Adrenal gland (tissue), 19 donors: ENCODE results near the gene TNFSF18. TPM values are rescaled to one million over a fixed set of nuclear protein-coding genes. Genes with fewer than 3 reads are reported as not detected.

Experiments used
- DNase-seq, 7 donors: peaks; one replicate each; pipeline ENCODE4 v3.0.0-alpha.2; 2019 to 2020
- H3K27ac ChIP-seq, 5 donors: fragments of 200-600 bp; sonication (generic) in 4 of 5; 1 replicate in 3 of 5; 2 replicates in 2 of 5; pipeline versions ENCODE4 v1.5.1 to v1.8.0; 2016 to 2020; ENCODE audit warnings: mild to moderate bottlenecking in 1 of 5
- H3K27me3 ChIP-seq: fragments of 200-600 bp; 2 replicates; pipeline ENCODE4 v1.8.0; 2021
- H3K36me3 ChIP-seq, 2 donors: fragments of 200-600 bp; replicated peaks in 1 of 2; 1 replicate in 1 of 2; 2 replicates in 1 of 2; pipeline versions ENCODE4 v1.5.1 to v1.8.0; 2018 to 2022
- H3K4me1 ChIP-seq, 2 donors: fragments of 200-600 bp; replicated peaks in 1 of 2; 1 replicate in 1 of 2; 2 replicates in 1 of 2; pipeline versions ENCODE4 v1.5.1 to v1.8.0; 2018 to 2021
- H3K4me3 ChIP-seq, 4 donors: fragments of 200-600 bp; sonication (generic) in 3 of 4; one replicate each; pipeline ENCODE4 v1.5.1; 2016 to 2018
- H3K9me3 ChIP-seq, 3 donors: fragments of 200-600 bp; sonication (generic) in 1 of 3; replicated peaks in 1 of 3; 1 replicate in 2 of 3; 2 replicates in 1 of 3; pipeline versions ENCODE4 v1.5.1 to v1.8.0; 2016 to 2021
- POLR2A ChIP-seq, 2 donors: fragments of 450-650 bp; IDR thresholded peaks; one replicate each; pipeline ENCODE4 v1.6.1; 2017; ENCODE audit warnings: antibody characterized with exemption in 2 of 2, mild to moderate bottlenecking in 2 of 2, moderate library complexity in 1 of 2
- WGBS, 4 donors: extraction: QIAGEN DNeasy Blood & Tissue Kit in 2 of 4; methylation state at CpG; one replicate each; pipeline versions ENCODE4 v1.1.5 to v1.1.7; 2013 to 2017; 5-methylcytosine and 5-hydroxymethylcytosine counted together
- intact Hi-C, 2 donors: fragments of 100-400 bp; cut with DNase I; formaldehyde crosslinking; loops; one replicate each; pipeline versions ENCODE4 v1.14.1 to v1.15.0; 2022 to 2023
- long read RNA-seq, 10 donors: library from polyadenylated mRNA in 3 of 10; unstranded in 2 of 10; stranded (forward) in 1 of 10; transcript quantifications; one replicate each; pipeline ENCODE4 v2.0.0 and lab custom pipeline, GENCODE V29; 2021 to 2026
- polyA plus RNA-seq, 3 donors: library from polyadenylated mRNA; stranded (reverse); fragments of 200-250 nt in 2 of 3; fragments of 350-450 nt in 1 of 3; fragmentation: Illumina TruSeq in 1 of 3; extraction: RNeasy Lipid Tissue Mini Kit (QIAGEN cat#74804) in 1 of 3; gene quantifications; one replicate each; pipeline ENCODE4 v1.2.3, GENCODE V29; 2013 to 2014
- total RNA-seq, 9 donors: library from RNA; depleted of rRNA in 4 of 9; stranded (reverse); fragments of >200 nt in 4 of 9; fragments of 120-200 nt in 1 of 9; fragmentation: NEBNext Ultra II Directional in 1 of 9; extraction: Animal tissue kit (Norgen Biotek cat#: 25700) in 1 of 9; gene quantifications; one replicate each; pipeline versions ENCODE4 v1.1.0 to v1.2.4, GENCODE V29; 2013 to 2023
- TF ChIP-seq, protein P1 (sequence below), 6 experiments: fragments of 450-650 bp in 4 of 6; fragments of 200-600 bp in 2 of 6; sonication (generic) in 1 of 6; IDR thresholded peaks; 1 replicate in 5 of 6; 2 replicates in 1 of 6; pipeline versions ENCODE4 v1.5.1 to v1.8.0; 2016 to 2021; ENCODE audit warnings: antibody characterized with exemption in 6 of 6, mild to moderate bottlenecking in 2 of 6, moderate library complexity in 1 of 6
- donor health status: healthy with polysubstance abuse.
- donor health status: Bipolar disorder and iron deficiency.
- donor health status: DM: yes; HTN: yes; CAD: no.
- donor health status: DM: no; HTN: no; CAD: no.
- donor health status: DM: no; HTN: no; CAD: no.
- donor health status: DM: yes; HTN: yes; CAD: no.

TNFSF18 gene, protein sequence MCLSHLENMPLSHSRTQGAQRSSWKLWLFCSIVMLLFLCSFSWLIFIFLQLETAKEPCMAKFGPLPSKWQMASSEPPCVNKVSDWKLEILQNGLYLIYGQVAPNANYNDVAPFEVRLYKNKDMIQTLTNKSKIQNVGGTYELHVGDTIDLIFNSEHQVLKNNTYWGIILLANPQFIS
- 1 to 10 TPM in 1 of 9 donors, under 1 TPM in 2, not detected in 6; 0.22 to 1.0 (median 0.32) TPM for total RNA-seq
- polyA plus RNA-seq = under 1 TPM in 1 of 3 donors, not detected in 2; 0.07 TPM
- long read RNA-seq, donor 1 = 0 reads
- long read RNA-seq, donor 2 = 0 reads
- long read RNA-seq, donor 3 = 0 reads
- long read RNA-seq, donor 4 = 0 reads
- long read RNA-seq, donor 5 = 0 reads
- long read RNA-seq, donor 6 = 0 reads
- long read RNA-seq, donor 7 = 0 reads
- long read RNA-seq, donor 8 = 0 reads
- long read RNA-seq, donor 9 = 0 reads
- long read RNA-seq, donor 10 = 0 reads

- H3K4me1 ChIP-seq = peaks cover 3 to 12% of the 10 kb centered on the region in 2 donors
- intact Hi-C loops = no loop called here
- H3K36me3 ChIP-seq = no peaks in the 10 kb centered on the region
- TF ChIP-seq, protein P1, sequence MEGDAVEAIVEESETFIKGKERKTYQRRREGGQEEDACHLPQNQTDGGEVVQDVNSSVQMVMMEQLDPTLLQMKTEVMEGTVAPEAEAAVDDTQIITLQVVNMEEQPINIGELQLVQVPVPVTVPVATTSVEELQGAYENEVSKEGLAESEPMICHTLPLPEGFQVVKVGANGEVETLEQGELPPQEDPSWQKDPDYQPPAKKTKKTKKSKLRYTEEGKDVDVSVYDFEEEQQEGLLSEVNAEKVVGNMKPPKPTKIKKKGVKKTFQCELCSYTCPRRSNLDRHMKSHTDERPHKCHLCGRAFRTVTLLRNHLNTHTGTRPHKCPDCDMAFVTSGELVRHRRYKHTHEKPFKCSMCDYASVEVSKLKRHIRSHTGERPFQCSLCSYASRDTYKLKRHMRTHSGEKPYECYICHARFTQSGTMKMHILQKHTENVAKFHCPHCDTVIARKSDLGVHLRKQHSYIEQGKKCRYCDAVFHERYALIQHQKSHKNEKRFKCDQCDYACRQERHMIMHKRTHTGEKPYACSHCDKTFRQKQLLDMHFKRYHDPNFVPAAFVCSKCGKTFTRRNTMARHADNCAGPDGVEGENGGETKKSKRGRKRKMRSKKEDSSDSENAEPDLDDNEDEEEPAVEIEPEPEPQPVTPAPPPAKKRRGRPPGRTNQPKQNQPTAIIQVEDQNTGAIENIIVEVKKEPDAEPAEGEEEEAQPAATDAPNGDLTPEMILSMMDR (IDR thresholded peaks at IDR 0.05) = no peak
- TF ChIP-seq POLR2A (IDR thresholded peaks at IDR 0.05) = no peak
- no peaks in the 10 kb centered on the region for H3K9me3 ChIP-seq
- WGBS, 4 donors = 13 to 25% (median 17%) methylated on average over 4 of the region's 4 CpGs
- no peak within 1 kb of the TSS for H3K4me3 ChIP-seq
- peak in 2 of 7 donors; percentile 8 to 14 for DNase-seq
- H3K27ac ChIP-seq = no peak within 1 kb of the TSS
- H3K27me3 ChIP-seq = no peaks in the 10 kb centered on the region
These were observed at the start of gene TNFSF18 for GRCh38 chr1:173050865-173051264. TNFSF18 (minus strand) TSS chr1:173050941; CDS start chr1:173050896, 45 bp downstream.

GRCh38 chr1:173099166-173099565 lies 48.4 kb upstream of the TNFSF18 start:
- WGBS, 4 donors = 53 to 58% (median 57%) methylated on average over 2 of the region's 2 CpGs
- Histone ChIP-seq H3K36me3 (no peaks in the 10 kb centered on the region), H3K4me1 (no peaks in the 10 kb centered on the region), H3K4me3 (no peak overlapping the region), H3K9me3 (no peaks in the 10 kb centered on the region), H3K27me3 (no peaks in the 10 kb centered on the region), H3K27ac (no peak overlapping the region)
- no peak for DNase-seq
- intact Hi-C loops = no loop called here
- TF ChIP-seq POLR2A (IDR thresholded peaks at IDR 0.05) = no peak
- TF ChIP-seq, protein P1 (IDR thresholded peaks at IDR 0.05) = no peak

GRCh38 chr1:173098117-173098516 lies 47.4 kb upstream of the TNFSF18 start:
- TF ChIP-seq, protein P1 (IDR thresholded peaks at IDR 0.05) = no peak
- no peak for TF ChIP-seq POLR2A (IDR thresholded peaks at IDR 0.05)
- H3K4me1 ChIP-seq = peaks cover 0 to 2% of the 10 kb centered on the region in 2 donors
- H3K36me3 ChIP-seq = no peaks in the 10 kb centered on the region
- H3K9me3 ChIP-seq = no peaks in the 10 kb centered on the region
- no peak overlapping the region for H3K4me3 ChIP-seq
- H3K27me3 ChIP-seq = no peaks in the 10 kb centered on the region
- intact Hi-C loops = no loop called here
- no peak overlapping the region for H3K27ac ChIP-seq
- no peak for DNase-seq

DNA sequence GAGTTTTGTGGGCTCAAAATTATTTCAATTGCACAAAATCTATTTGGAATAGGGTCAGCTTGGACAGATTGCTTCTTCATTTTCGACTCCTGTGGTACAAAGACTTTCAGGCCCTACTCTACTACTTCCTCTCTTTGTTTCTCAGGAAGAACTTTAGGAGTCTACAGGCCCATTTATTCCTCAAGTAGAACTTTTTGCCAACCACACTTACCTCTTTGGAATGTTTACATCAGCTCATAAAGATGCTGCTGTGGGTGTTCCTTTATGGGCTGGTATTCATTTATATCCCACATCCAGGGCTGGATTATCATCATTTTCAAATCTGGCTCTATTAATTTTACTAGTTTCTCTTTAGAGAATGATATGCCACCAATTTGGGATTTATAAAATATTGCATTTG lies 46.3 kb upstream of the TNFSF18 start:
- DNase-seq = no peak
- no peaks in the 10 kb centered on the region for H3K9me3 ChIP-seq
- 59 to 74% (median 65%) methylated on average over 1 of the region's 1 CpG for WGBS, 4 donors
- peaks cover 0 to 4% of the 10 kb centered on the region in 2 donors for H3K4me1 ChIP-seq
- H3K36me3 ChIP-seq = no peaks in the 10 kb centered on the region
- H3K27ac ChIP-seq = no peak overlapping the region
- TF ChIP-seq POLR2A (IDR thresholded peaks at IDR 0.05) = no peak
- TF ChIP-seq, protein P1 (IDR thresholded peaks at IDR 0.05) = no peak
- no peak overlapping the region for H3K4me3 ChIP-seq
- intact Hi-C loops = no loop called here
- no peaks in the 10 kb centered on the region for H3K27me3 ChIP-seq
